Measurements from ENCODE around the gene PXYLP1. TPM values are rescaled to one million over a fixed set of nuclear protein-coding genes. Genes with fewer than 3 reads are reported as not detected.
"Not testable (repeated sequence)": the region's sequence is repeated elsewhere in the genome, so short reads cannot be mapped to it uniquely, and the experiment has no call there.

PXYLP1 gene
- total RNA-seq, 1 donor from 2014 or later = 11.6 TPM

DNA sequence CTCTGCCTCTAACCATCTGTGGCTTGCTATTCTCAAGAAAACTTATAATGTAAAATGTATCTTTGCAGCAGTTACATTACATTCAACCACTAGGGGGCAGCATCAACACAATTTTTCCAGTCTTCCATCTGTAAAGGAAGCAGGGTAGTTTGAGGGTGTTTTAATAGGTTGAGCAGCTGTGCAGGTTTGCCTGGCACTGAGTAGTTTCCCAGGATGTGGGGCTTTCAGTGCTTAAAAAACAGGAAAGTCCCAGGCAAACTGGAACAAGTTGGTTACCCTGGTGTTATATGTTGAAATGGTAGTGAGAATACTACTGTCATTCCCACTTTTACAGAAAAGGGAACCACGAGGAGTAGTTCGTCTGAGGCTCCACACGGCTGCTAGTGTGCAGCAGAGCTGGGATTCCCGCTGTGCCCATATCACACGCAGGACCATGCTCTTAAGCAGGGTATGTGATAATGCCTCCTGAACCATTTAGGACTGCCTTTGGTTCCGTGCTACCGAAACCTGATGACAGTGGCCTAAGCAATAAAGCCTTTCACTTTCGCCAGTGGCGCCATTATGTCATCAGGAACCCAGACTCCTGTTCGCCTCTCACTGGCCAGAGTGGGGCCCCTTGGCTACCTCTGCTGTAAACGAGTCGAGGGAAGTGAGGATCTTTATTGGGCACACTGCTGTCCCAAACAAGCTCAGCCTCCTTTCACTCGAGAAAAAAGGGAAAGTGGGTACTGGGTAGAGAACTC lies 72.0 kb downstream of the PXYLP1 start:
- peak; percentile 52 for DNase-seq (ENCODE audit: low spot score)
- H3K27me3 Mint-ChIP-seq (ENCODE audit: insufficient read depth) = peaks cover 4% of the 10 kb centered on the region
- intact Hi-C loops (cut with micrococcal nuclease) = loop anchor here (1.0 to 2.0 kb wide), 4 partner anchors 8 to 341 kb away; no protein-coding TSS in a partner anchor
- peaks cover 34% of the 10 kb centered on the region for H3K4me1 Mint-ChIP-seq (ENCODE audit: low read depth)
- peaks cover 5% of the 10 kb centered on the region for H3K36me3 Mint-ChIP-seq (ENCODE audit: low read depth)
- H3K9me3 Mint-ChIP-seq = peaks cover 3% of the 10 kb centered on the region
- no peak overlapping the region for H3K27ac Mint-ChIP-seq
- H3K4me3 Mint-ChIP-seq = no peak overlapping the region

- intact Hi-C loops (cut with micrococcal nuclease) = no loop called here
- H3K4me1 Mint-ChIP-seq (ENCODE audit: low read depth) = peaks cover 35% of the 10 kb centered on the region
- no peak overlapping the region for H3K4me3 Mint-ChIP-seq
- no peaks in the 10 kb centered on the region for H3K27me3 Mint-ChIP-seq (ENCODE audit: insufficient read depth)
- peaks cover 2% of the 10 kb centered on the region for H3K36me3 Mint-ChIP-seq (ENCODE audit: low read depth)
- H3K9me3 Mint-ChIP-seq = no peaks in the 10 kb centered on the region
- H3K27ac Mint-ChIP-seq = no peak overlapping the region
- DNase-seq (ENCODE audit: low spot score) = no peak
Observed at GRCh38 chr3:141305436-141305835, 73.8 kb downstream of the PXYLP1 start.

DNA sequence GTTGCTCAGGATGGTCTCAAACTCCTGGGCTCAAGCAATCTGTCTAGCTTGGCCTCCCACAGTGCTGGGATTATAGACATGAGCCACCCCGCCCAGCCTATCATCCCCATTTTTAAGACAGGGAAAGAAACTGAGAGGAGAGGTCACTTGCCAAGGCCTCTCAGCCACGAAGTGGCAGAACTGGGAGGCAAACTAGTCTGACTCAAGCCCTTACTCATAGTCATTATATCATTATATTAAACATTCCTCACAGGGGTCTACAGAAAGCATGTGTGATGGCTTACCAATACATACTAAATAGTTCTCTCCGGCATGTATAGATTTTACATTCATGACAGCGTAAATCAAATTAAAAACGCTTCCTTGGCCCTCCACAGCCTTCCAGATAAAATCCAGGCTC lies 74.7 kb downstream of the PXYLP1 start:
- peaks cover 6% of the 10 kb centered on the region for H3K36me3 Mint-ChIP-seq (ENCODE audit: low read depth)
- H3K9me3 Mint-ChIP-seq = no peaks in the 10 kb centered on the region
- no peaks in the 10 kb centered on the region for H3K27me3 Mint-ChIP-seq (ENCODE audit: insufficient read depth)
- H3K4me1 Mint-ChIP-seq (ENCODE audit: low read depth) = peaks cover 40% of the 10 kb centered on the region
- DNase-seq (ENCODE audit: low spot score) = no peak
- no peak overlapping the region for H3K4me3 Mint-ChIP-seq
- intact Hi-C loops (cut with micrococcal nuclease) = no loop called here
- peak overlapping the region; percentile 24 for H3K27ac Mint-ChIP-seq

- H3K27ac Mint-ChIP-seq = peak overlapping the region; percentile 74
- peak overlapping the region; percentile 19 for H3K4me3 Mint-ChIP-seq
- intact Hi-C loops (cut with micrococcal nuclease) = no loop called here
- no peak for DNase-seq (ENCODE audit: low spot score)
- H3K9me3 Mint-ChIP-seq = no peaks in the 10 kb centered on the region
- no peaks in the 10 kb centered on the region for H3K27me3 Mint-ChIP-seq (ENCODE audit: insufficient read depth)
- peaks cover 8% of the 10 kb centered on the region for H3K36me3 Mint-ChIP-seq (ENCODE audit: low read depth)
- peaks cover 43% of the 10 kb centered on the region for H3K4me1 Mint-ChIP-seq (ENCODE audit: low read depth)
Observed at GRCh38 chr3:141306922-141307321, 75.3 kb downstream of the PXYLP1 start.

DNA sequence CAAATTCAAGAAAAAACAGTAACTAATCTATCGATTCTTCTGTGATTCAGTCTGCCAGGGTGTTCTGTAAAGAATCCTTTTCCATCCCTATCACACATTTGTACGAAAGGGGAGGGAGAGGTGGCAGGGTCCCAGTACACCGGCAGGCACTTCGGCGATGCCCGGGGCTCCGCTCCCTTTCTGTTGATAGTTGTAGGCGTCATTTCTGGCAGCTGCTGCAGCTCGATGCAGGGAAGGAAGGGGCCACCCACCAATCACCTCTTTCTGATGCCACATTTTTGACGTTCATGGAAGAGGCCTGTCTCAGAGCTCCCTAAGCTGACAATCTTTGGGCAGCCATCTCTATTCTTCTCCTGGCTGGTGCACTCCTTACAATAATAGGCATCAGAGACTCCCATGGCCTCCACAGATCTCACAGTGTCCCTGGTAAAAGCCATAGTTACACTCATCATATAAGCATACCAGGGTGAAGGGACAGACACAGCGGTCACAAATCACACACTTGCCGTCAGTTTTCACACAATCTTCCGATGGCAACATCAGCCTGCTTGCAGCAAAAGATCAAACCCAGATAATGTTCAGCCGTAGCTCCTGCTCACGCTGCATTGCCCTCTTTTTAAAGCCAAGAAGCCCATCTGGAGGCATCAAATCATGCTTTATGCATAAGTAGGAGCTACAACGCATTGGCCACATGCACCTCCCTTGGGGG lies 75.9 kb downstream of the PXYLP1 start:
- Mint-ChIP-seq H3K27me3 (ENCODE audit: insufficient read depth) (no peaks in the 10 kb centered on the region), H3K4me1 (ENCODE audit: low read depth) (peaks cover 48% of the 10 kb centered on the region), H3K27ac (peak overlapping the region; percentile 74), H3K9me3 (no peaks in the 10 kb centered on the region), H3K36me3 (ENCODE audit: low read depth) (peaks cover 8% of the 10 kb centered on the region), H3K4me3 (peak overlapping the region; percentile 19)
- intact Hi-C loops (cut with micrococcal nuclease) = no loop called here
- no peak for DNase-seq (ENCODE audit: low spot score)

DNA sequence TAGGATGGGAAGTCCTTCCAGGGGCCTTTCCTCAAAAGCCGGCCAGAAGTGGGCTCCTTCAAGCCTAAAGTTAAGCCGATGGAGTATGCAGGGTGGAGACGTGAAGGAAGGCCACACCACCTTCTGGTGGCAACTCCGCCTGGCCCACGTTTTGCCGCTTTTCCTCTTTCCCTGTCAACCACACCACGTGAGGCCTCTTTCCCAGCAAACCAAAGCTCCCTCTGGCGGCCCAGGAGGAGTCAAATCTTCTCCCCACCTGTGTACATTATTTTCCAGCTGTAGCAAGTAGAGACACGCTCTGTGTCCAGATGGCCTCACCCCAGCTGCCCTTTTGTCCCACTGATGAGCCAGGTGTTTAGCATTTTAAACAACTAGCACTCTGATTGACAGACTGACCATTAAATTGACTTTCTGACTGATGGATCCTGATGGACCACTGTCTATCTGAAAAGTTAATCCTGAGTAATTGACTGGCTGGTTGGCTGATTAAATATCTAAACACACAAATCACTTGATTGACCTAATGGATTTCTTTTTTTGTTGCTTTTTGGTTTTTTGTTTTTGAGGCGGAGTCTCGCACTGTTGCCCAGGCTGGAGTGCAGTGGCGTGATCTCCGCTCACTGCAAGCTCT lies 77.1 kb downstream of the PXYLP1 start:
- Mint-ChIP-seq H3K4me3 (no peak overlapping the region), H3K4me1 (ENCODE audit: low read depth) (peaks cover 56% of the 10 kb centered on the region), H3K36me3 (ENCODE audit: low read depth) (peaks cover 8% of the 10 kb centered on the region), H3K9me3 (no peaks in the 10 kb centered on the region), H3K27me3 (ENCODE audit: insufficient read depth) (no peaks in the 10 kb centered on the region), H3K27ac (no peak overlapping the region)
- DNase-seq (ENCODE audit: low spot score) = no peak
- intact Hi-C loops (cut with micrococcal nuclease) = no loop called here

DNA sequence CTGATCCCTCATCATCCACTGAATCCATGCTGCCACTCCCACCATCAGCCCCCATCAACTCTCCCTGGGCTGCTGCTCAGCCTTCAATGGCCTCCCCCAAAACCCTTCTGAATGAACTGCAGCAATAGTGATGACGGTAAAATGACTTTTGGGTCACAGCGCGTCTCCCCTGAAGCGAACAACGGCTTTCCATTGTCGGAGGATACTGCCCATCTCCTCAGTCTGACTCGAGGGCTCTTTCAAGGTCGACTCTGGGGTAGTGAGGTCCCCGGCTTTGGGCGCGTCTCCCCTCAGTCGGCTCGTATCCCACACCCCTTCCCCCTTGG lies 79.5 kb downstream of the PXYLP1 start:
- DNase-seq (ENCODE audit: low spot score) = no peak
- Mint-ChIP-seq H3K27ac (peak overlapping the region; percentile 98), H3K4me3 (peak overlapping the region; percentile 95), H3K4me1 (ENCODE audit: low read depth) (peaks cover 56% of the 10 kb centered on the region), H3K27me3 (ENCODE audit: insufficient read depth) (no peaks in the 10 kb centered on the region), H3K36me3 (ENCODE audit: low read depth) (peaks cover 8% of the 10 kb centered on the region), H3K9me3 (no peaks in the 10 kb centered on the region)
- intact Hi-C loops (cut with micrococcal nuclease) = loop anchor here (1.0 to 5.0 kb wide), 17 partner anchors 8 to 1690 kb away; partner anchors contain the start of genes ATR, PXYLP1, RNF7 and U2SURP

DNA sequence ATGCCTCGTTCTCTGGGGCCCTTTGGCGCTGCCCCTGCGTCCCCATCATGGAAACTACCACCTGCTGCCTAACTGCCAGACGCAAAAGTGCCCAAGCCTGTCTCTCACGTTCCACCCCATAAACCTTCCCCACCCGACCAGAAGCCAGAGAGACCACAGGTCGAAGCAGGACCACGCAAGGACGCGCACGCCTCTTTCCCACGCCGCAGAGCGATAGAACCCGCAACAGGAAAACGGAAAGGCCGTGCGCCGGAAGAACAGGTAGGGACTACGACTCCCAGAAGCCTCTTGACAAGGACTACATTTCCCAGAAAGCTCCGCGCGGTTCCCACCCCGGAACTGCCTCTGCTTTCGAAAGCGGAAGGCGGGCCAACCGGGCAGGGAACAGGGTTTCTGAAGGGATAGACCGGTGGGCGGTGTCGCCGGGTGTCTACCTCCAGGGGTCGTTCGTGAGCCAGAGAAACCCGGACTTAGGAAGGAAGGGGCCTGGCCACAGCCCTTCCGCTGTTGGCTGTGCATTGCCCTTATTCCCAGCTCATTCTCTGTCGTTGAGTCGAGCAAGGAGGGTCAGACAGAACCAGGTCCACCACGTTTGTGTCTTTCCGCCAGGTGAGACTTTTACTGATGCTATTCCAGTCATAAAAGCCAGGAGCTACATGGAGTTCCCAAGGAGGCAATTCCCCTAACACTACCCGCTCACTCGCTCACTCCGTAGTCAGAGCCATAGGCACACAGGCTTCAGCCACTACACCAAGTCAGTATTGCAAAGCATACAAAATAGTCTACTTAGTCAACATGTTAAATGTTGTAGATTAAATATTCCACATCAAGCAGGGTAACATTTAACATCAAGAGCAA lies 80.1 kb downstream of the PXYLP1 start:
- Mint-ChIP-seq H3K36me3 (ENCODE audit: low read depth) (peaks cover 8% of the 10 kb centered on the region), H3K4me1 (ENCODE audit: low read depth) (peaks cover 51% of the 10 kb centered on the region), H3K4me3 (peak overlapping the region; percentile 95), H3K9me3 (no peaks in the 10 kb centered on the region), H3K27me3 (ENCODE audit: insufficient read depth) (no peaks in the 10 kb centered on the region), H3K27ac (peak overlapping the region; percentile 98)
- intact Hi-C loops (cut with micrococcal nuclease) = loop anchor here (1.0 to 5.0 kb wide), 17 partner anchors 8 to 1690 kb away; partner anchors contain the start of genes ATR, PXYLP1, RNF7 and U2SURP
- DNase-seq (ENCODE audit: low spot score) = peak; percentile 97

GRCh38 chr3:141312354-141313092 lies 80.9 kb downstream of the PXYLP1 start:
- H3K27ac Mint-ChIP-seq = peak overlapping the region; percentile 98
- no peaks in the 10 kb centered on the region for H3K9me3 Mint-ChIP-seq
- H3K4me1 Mint-ChIP-seq (ENCODE audit: low read depth) = peaks cover 43% of the 10 kb centered on the region
- no peak for DNase-seq (ENCODE audit: low spot score)
- intact Hi-C loops (cut with micrococcal nuclease) = loop anchor here (5.0 kb wide), 2 partner anchors 1135 to 1265 kb away; partner anchors contain the start of genes ATR and XRN1
- H3K27me3 Mint-ChIP-seq (ENCODE audit: insufficient read depth) = no peaks in the 10 kb centered on the region
- peaks cover 8% of the 10 kb centered on the region for H3K36me3 Mint-ChIP-seq (ENCODE audit: low read depth)
- peak overlapping the region; percentile 95 for H3K4me3 Mint-ChIP-seq

DNA sequence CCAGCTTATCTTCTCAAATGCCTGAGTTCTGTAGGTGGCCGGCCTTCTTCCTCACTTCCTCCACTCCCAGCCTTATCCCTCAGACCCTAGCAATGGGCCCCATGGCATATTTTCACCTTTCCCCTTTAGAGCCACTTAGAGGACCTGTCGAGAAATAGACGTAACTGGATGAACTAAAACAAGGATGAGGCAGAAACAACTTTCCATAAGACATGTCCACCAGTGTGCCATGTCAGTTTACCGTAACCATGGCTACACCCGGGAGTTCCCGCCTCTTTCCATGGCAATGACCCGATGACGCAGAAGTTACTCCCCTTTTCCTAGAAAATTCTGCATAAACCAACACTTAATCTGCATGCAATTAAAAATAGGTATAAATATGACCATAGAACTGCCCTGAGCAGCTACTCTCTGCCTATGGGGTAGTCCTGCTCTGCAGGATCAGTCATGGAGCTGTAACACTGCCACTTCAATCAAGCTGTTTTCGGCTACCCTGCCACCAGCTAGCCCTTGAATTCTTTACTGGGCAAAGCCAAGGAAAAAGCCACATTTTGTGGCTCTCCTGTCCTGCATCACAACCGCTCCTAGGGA lies 81.6 kb downstream of the PXYLP1 start:
- H3K27ac Mint-ChIP-seq = no peak overlapping the region
- peak overlapping the region; percentile 62 for H3K4me3 Mint-ChIP-seq
- DNase-seq (ENCODE audit: low spot score) = no peak
- H3K4me1 Mint-ChIP-seq (ENCODE audit: low read depth) = peaks cover 36% of the 10 kb centered on the region
- peaks cover 8% of the 10 kb centered on the region for H3K36me3 Mint-ChIP-seq (ENCODE audit: low read depth)
- H3K27me3 Mint-ChIP-seq (ENCODE audit: insufficient read depth) = peaks cover 2% of the 10 kb centered on the region
- no peaks in the 10 kb centered on the region for H3K9me3 Mint-ChIP-seq
- intact Hi-C loops (cut with micrococcal nuclease) = loop anchor here (5.0 kb wide), 2 partner anchors 1134 to 1264 kb away; partner anchors contain the start of genes ATR and XRN1

DNA sequence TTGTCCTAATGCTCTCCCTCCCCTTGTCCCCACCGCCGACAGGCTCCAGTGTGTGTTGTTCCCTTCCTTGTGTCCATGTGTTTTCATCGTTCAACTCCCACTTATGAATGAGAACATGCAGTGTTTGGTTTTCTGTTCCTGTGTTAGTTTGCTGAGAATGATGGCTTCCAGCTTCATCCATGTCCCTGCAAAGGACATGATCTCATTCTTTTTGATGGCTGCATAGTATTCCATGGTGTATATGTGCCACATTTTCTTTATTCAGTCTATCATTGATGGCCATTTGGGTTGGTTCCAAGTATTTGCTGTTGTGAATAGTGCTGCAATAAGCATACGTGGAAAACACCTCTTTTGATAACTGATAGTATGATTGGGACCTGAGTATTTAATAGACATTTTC lies 82.8 kb downstream of the PXYLP1 start:
- not testable (repeated sequence) for H3K4me3 Mint-ChIP-seq; H3K27ac Mint-ChIP-seq; H3K27me3 Mint-ChIP-seq (ENCODE audit: insufficient read depth); H3K36me3 Mint-ChIP-seq (ENCODE audit: low read depth); H3K9me3 Mint-ChIP-seq; DNase-seq (ENCODE audit: low spot score)
- peaks cover 28% of the 10 kb centered on the region for H3K4me1 Mint-ChIP-seq (ENCODE audit: low read depth)
- intact Hi-C loops (cut with micrococcal nuclease) = loop anchor here (5.0 kb wide), 2 partner anchors 1133 to 1263 kb away; partner anchors contain the start of genes ATR and XRN1
